Stimulated activated naive CD8-positive, alpha-beta T cell treated with anti-CD3 and anti-CD28 coated beads, Interleukin-15, Interleukin-2, amounts not matched to agents 100 U/mL and 50 U/mL, for 24 hours (primary cell): ENCODE data around the gene TSPY9.
"Not testable (repeated sequence)": the region's sequence is repeated elsewhere in the genome, so short reads cannot be mapped to it uniquely, and the experiment has no call there.

ENCODE experiments used
- ATAC-seq: fragments of 150-1000 bp; cut with Tn5 transposase; one replicate; pipeline ENCODE4 v1.10.0; 2021
- DNase-seq: peaks from one replicate; pipeline ENCODE4 v3.0.0; 2021

The TSPY9 gene

GRCh38 chrY:9486967-9487366 lies at the start of gene TSPY9:
TSPY9 (plus strand) TSS chrY:9487267; CDS start chrY:9487313, 46 bp downstream.
- not testable (repeated sequence) for ATAC-seq, DNase-seq

- not testable (repeated sequence) for DNase-seq, ATAC-seq
Observed at GRCh38 chrY:9466655-9467054, 20.4 kb upstream of the TSPY9 start, which contains the start of gene TSPY1. TSPY1 (plus strand) TSS chrY:9466955; CDS start chrY:9467001, 46 bp downstream.

- DNase-seq, ATAC-seq: not testable (repeated sequence)
Observed at GRCh38 chrY:9504396-9504795, 17.3 kb downstream of the TSPY9 start.

- DNase-seq, ATAC-seq: not testable (repeated sequence)
Observed at GRCh38 chrY:9516287-9516686, 29.2 kb downstream of the TSPY9 start.

- ATAC-seq, DNase-seq: not testable (repeated sequence)
Observed at GRCh38 chrY:9527580-9527979, 40.5 kb downstream of the TSPY9 start, which contains the start of gene TSPY10. TSPY10 (plus strand) TSS chrY:9527880; CDS start chrY:9527926, 46 bp downstream.
